ENCODE results near the gene ARHGEF28.

GRCh38 chr5:73836607-73837006 lies 210.6 kb downstream of the ARHGEF28 start:
- TF ChIP-seq POLR2AphosphoS5 (IDR thresholded peaks at IDR 0.05; ENCODE audit: low read depth, low read length) (no peak), SIN3A (IDR thresholded peaks at IDR 0.05; ENCODE audit: borderline replicate concordance, insufficient read depth, low read length) (no peak)
- TF ChIP-seq, protein P1, sequence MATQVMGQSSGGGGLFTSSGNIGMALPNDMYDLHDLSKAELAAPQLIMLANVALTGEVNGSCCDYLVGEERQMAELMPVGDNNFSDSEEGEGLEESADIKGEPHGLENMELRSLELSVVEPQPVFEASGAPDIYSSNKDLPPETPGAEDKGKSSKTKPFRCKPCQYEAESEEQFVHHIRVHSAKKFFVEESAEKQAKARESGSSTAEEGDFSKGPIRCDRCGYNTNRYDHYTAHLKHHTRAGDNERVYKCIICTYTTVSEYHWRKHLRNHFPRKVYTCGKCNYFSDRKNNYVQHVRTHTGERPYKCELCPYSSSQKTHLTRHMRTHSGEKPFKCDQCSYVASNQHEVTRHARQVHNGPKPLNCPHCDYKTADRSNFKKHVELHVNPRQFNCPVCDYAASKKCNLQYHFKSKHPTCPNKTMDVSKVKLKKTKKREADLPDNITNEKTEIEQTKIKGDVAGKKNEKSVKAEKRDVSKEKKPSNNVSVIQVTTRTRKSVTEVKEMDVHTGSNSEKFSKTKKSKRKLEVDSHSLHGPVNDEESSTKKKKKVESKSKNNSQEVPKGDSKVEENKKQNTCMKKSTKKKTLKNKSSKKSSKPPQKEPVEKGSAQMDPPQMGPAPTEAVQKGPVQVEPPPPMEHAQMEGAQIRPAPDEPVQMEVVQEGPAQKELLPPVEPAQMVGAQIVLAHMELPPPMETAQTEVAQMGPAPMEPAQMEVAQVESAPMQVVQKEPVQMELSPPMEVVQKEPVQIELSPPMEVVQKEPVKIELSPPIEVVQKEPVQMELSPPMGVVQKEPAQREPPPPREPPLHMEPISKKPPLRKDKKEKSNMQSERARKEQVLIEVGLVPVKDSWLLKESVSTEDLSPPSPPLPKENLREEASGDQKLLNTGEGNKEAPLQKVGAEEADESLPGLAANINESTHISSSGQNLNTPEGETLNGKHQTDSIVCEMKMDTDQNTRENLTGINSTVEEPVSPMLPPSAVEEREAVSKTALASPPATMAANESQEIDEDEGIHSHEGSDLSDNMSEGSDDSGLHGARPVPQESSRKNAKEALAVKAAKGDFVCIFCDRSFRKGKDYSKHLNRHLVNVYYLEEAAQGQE (IDR thresholded peaks at IDR 0.05; ENCODE audit: insufficient read depth in 1 of 2, low read depth in 2 of 2, low read length in 2 of 2), result no peak
